GM23338 (cell line): ENCODE data around the gene CYGB. TPM values are rescaled to one million over a fixed set of nuclear protein-coding genes. Genes with fewer than 3 reads are reported as not detected.

Source experiments
- ATAC-seq: fragments of 200-7000 bp; cut with Tn5 transposase; 3 replicates; pipeline ENCODE4 v1.9.1; 2020
- DNase-seq: peaks from one replicate; pipeline ENCODE4 v3.0.0-alpha.2; 2015; ENCODE audit warnings: low spot score
- H2AFZ ChIP-seq: fragments of 200-600 bp; sonication (generic); 2 replicates; pipeline ENCODE4 v1.8.0; 2016; ENCODE audit warnings: antibody characterized with exemption, mild to moderate bottlenecking, moderate library complexity
- H3F3A ChIP-seq: fragments of 200-600 bp; sonication (generic); replicated peaks from 2 replicates; pipeline ENCODE4 v1.8.0; 2017; ENCODE audit warnings: antibody characterized with exemption, mixed run types, low read depth
- H3K27ac ChIP-seq: fragments of 200-600 bp; sonication (generic); 2 replicates; pipeline ENCODE4 v1.6.1; 2016; ENCODE audit warnings: low read depth
- H3K27me3 ChIP-seq: fragments of 200-600 bp; sonication (generic); 2 replicates; pipeline ENCODE4 v1.8.0; 2016; ENCODE audit warnings: mild to moderate bottlenecking, mixed run types, moderate library complexity; ENCODE audit not compliant: insufficient read depth
- H3K36me3 ChIP-seq: fragments of 200-600 bp; sonication (generic); 2 replicates; pipeline ENCODE4 v1.8.0; 2016; ENCODE audit warnings: mild to moderate bottlenecking; ENCODE audit not compliant: insufficient read depth
- H3K4me1 ChIP-seq: fragments of 200-600 bp; sonication (generic); 2 replicates; pipeline ENCODE4 v1.8.0; 2016; ENCODE audit warnings: mild to moderate bottlenecking, moderate library complexity; ENCODE audit not compliant: insufficient read depth
- H3K4me2 ChIP-seq: fragments of 200-600 bp; sonication (generic); 2 replicates; pipeline ENCODE4 v1.7.1; 2017; ENCODE audit warnings: mixed run types
- H3K4me3 ChIP-seq: fragments of 200-600 bp; sonication (generic); 2 replicates; pipeline ENCODE4 v1.6.1; 2016; ENCODE audit warnings: mixed run types
- H3K79me2 ChIP-seq: fragments of 200-600 bp; sonication (generic); replicated peaks from 2 replicates; pipeline ENCODE4 v1.8.0; 2017; ENCODE audit warnings: mild to moderate bottlenecking; ENCODE audit not compliant: insufficient read depth
- H3K9me2 ChIP-seq: fragments of 200-600 bp; sonication (generic); 2 replicates; pipeline ENCODE4 v1.8.0; 2017; ENCODE audit not compliant: insufficient read depth
- H4K20me1 ChIP-seq: fragments of 200-600 bp; sonication (generic); replicated peaks from 2 replicates; pipeline ENCODE4 v1.8.0; 2017; ENCODE audit warnings: mild to moderate bottlenecking; ENCODE audit not compliant: insufficient read depth
- H3K27ac Mint-ChIP-seq: 2 replicates; pipeline ENCODE4 v1.8.0; 2020; ENCODE audit warnings: inconsistent platforms, mild to moderate bottlenecking, moderate library complexity, mixed read lengths
- H3K27me3 Mint-ChIP-seq: 3 replicates; pipeline ENCODE4 v1.8.0; 2022; ENCODE audit warnings: low read depth, mild to moderate bottlenecking, moderate library complexity, mixed read lengths, inconsistent platforms; ENCODE audit not compliant: insufficient read depth, poor library complexity
- H3K36me3 Mint-ChIP-seq: 3 replicates; pipeline ENCODE4 v1.8.0; 2021; ENCODE audit warnings: low read depth, mild to moderate bottlenecking, inconsistent platforms, moderate library complexity, mixed read lengths
- H3K4me1 Mint-ChIP-seq: 3 replicates; pipeline ENCODE4 v1.8.0; 2020; ENCODE audit warnings: mild to moderate bottlenecking, inconsistent platforms, mixed read lengths
- H3K4me3 Mint-ChIP-seq: 3 replicates; pipeline ENCODE4 v1.8.0; 2021; ENCODE audit warnings: moderate library complexity, mild to moderate bottlenecking, inconsistent platforms, mixed read lengths
- H3K9me3 Mint-ChIP-seq: 3 replicates; pipeline ENCODE4 v1.8.0; 2020; ENCODE audit warnings: moderate library complexity, mild to moderate bottlenecking, inconsistent platforms, mixed read lengths
- EZH2 ChIP-seq: fragments of 200-600 bp; sonication (generic); IDR thresholded peaks from one replicate; pipeline ENCODE4 v1.8.0; 2017; ENCODE audit warnings: antibody characterized with exemption, mild to moderate bottlenecking, low read depth; ENCODE audit not compliant: unreplicated experiment
- JUNB ChIP-seq: IDR thresholded peaks from one replicate; pipeline ENCODE4 v1.6.1; 2016; ENCODE audit warnings: antibody characterized with exemption; ENCODE audit not compliant: unreplicated experiment
- POLR2AphosphoS5 ChIP-seq: IDR thresholded peaks from 2 replicates; pipeline ENCODE4 v1.6.1; 2016; ENCODE audit warnings: antibody characterized with exemption, low read depth
- STAT1 ChIP-seq: IDR thresholded peaks from one replicate; pipeline ENCODE4 v1.6.1; 2016; ENCODE audit warnings: antibody characterized with exemption; ENCODE audit not compliant: unreplicated experiment
- ZNF114 ChIP-seq: fragments of 250-450 bp; sonication (Bioruptor Pico); IDR thresholded peaks from 2 replicates; pipeline ENCODE4 v1.5.0; 2020; ENCODE audit warnings: mild to moderate bottlenecking, moderate library complexity
- polyA plus RNA-seq: library from polyadenylated mRNA; unstranded; fragments of >200 nt; fragmentation: Nextera tagmentation; extraction: Ambion mirVana; gene quantifications from 2 replicates; pipeline ENCODE4 v1.2.1, GENCODE V29; 2016
- total RNA-seq: library from RNA; depleted of rRNA; stranded (reverse); fragments of >200 nt; shearing (Covaris generic); gene quantifications from 2 replicates; pipeline ENCODE4 v1.2.3, GENCODE V29; 2014
- TF ChIP-seq, protein P1 (sequence below), 2 experiments: fragments of 200-600 bp in 1 of 2; sonication (generic) in 1 of 2; conservative IDR thresholded peaks; 2 replicates each; pipeline versions ENCODE4 v1.5.1 to v1.6.1; 2016 to 2017; ENCODE audit warnings: antibody characterized with exemption in 2 of 2, low read depth in 2 of 2, mild to moderate bottlenecking in 2 of 2, moderate library complexity in 1 of 2
- TF ChIP-seq, protein P2 (sequence below): fragments of 250-450 bp; sonication (Bioruptor Pico); IDR thresholded peaks from 2 replicates; pipeline ENCODE4 v1.5.0; 2020; ENCODE audit warnings: mild to moderate bottlenecking, moderate library complexity
- TF ChIP-seq, protein P3 (sequence below): IDR thresholded peaks from 2 replicates; pipeline ENCODE4 v1.6.1; 2016; ENCODE audit warnings: antibody characterized with exemption

The CYGB gene
- total and polyA plus RNA-seq, 2 experiments from 2014 or later, result 1.2 to 1.7 TPM

DNA sequence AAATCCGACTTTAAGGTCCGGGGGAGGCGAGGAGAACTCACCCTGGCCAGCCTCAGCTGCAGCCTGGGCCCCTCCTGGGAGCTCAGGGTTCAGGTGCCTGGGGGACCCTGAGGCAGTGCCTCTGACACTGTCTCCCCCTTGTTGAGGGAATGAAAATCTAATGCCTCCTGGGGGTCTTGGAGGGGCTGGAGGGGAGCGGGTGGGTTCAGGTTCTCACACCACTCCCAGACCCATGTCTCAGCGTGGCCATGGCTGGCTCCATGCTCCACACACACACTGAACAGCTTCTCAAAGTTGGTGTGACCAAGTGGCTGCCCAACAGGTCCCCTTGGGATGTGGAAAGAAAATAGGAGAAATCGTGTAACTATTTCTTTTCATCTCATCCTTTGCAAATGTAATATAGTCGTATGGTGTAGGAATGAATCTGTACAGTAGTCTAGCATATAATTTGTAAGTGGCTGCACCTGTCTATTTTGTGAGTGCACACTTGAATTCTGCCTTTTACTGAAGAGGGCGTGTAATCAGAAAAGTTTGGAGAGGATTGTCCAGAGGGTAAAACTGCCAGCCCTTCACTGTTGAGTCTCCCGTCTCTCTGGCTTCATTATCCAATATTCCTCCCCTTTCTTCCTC, 1.5 kb upstream of the CYGB start:
- Mint-ChIP-seq H3K27ac (no peak overlapping the region), H3K36me3 (no peaks in the 10 kb centered on the region), H3K9me3 (no peaks in the 10 kb centered on the region; the same call in 2 of the 3 replicates), H3K4me1 (peaks cover 44% of the 10 kb centered on the region), H3K27me3 (peaks cover 52% of the 10 kb centered on the region), H3K4me3 (peak overlapping the region; percentile 68)
- peak overlapping the region; percentile 90 for H3K4me2 ChIP-seq
- H3F3A ChIP-seq, result 0 out of 2 replicates have a peak, but pooled peaks cover 5% of the 10 kb centered on the region
- H3K4me3 ChIP-seq, result peak overlapping the region; percentile 69; the same call in 1 of the 2 replicates
- H3K27me3 ChIP-seq, result peaks cover 47% of the 10 kb centered on the region
- H2AFZ ChIP-seq, result no peak overlapping the region
- no peaks in the 10 kb centered on the region for H4K20me1 ChIP-seq
- no peaks in the 10 kb centered on the region for H3K36me3 ChIP-seq
- TF ChIP-seq ZNF114 (CRISPR knock-in tag), result no peak
- TF ChIP-seq, protein P1, sequence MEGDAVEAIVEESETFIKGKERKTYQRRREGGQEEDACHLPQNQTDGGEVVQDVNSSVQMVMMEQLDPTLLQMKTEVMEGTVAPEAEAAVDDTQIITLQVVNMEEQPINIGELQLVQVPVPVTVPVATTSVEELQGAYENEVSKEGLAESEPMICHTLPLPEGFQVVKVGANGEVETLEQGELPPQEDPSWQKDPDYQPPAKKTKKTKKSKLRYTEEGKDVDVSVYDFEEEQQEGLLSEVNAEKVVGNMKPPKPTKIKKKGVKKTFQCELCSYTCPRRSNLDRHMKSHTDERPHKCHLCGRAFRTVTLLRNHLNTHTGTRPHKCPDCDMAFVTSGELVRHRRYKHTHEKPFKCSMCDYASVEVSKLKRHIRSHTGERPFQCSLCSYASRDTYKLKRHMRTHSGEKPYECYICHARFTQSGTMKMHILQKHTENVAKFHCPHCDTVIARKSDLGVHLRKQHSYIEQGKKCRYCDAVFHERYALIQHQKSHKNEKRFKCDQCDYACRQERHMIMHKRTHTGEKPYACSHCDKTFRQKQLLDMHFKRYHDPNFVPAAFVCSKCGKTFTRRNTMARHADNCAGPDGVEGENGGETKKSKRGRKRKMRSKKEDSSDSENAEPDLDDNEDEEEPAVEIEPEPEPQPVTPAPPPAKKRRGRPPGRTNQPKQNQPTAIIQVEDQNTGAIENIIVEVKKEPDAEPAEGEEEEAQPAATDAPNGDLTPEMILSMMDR (conservative IDR thresholded peaks at IDR 0.05; ENCODE audit: low read depth in 2 of 2), result no peak
- TF ChIP-seq EZH2, result no peak
- TF ChIP-seq STAT1, result no peak
- TF ChIP-seq, protein P2, sequence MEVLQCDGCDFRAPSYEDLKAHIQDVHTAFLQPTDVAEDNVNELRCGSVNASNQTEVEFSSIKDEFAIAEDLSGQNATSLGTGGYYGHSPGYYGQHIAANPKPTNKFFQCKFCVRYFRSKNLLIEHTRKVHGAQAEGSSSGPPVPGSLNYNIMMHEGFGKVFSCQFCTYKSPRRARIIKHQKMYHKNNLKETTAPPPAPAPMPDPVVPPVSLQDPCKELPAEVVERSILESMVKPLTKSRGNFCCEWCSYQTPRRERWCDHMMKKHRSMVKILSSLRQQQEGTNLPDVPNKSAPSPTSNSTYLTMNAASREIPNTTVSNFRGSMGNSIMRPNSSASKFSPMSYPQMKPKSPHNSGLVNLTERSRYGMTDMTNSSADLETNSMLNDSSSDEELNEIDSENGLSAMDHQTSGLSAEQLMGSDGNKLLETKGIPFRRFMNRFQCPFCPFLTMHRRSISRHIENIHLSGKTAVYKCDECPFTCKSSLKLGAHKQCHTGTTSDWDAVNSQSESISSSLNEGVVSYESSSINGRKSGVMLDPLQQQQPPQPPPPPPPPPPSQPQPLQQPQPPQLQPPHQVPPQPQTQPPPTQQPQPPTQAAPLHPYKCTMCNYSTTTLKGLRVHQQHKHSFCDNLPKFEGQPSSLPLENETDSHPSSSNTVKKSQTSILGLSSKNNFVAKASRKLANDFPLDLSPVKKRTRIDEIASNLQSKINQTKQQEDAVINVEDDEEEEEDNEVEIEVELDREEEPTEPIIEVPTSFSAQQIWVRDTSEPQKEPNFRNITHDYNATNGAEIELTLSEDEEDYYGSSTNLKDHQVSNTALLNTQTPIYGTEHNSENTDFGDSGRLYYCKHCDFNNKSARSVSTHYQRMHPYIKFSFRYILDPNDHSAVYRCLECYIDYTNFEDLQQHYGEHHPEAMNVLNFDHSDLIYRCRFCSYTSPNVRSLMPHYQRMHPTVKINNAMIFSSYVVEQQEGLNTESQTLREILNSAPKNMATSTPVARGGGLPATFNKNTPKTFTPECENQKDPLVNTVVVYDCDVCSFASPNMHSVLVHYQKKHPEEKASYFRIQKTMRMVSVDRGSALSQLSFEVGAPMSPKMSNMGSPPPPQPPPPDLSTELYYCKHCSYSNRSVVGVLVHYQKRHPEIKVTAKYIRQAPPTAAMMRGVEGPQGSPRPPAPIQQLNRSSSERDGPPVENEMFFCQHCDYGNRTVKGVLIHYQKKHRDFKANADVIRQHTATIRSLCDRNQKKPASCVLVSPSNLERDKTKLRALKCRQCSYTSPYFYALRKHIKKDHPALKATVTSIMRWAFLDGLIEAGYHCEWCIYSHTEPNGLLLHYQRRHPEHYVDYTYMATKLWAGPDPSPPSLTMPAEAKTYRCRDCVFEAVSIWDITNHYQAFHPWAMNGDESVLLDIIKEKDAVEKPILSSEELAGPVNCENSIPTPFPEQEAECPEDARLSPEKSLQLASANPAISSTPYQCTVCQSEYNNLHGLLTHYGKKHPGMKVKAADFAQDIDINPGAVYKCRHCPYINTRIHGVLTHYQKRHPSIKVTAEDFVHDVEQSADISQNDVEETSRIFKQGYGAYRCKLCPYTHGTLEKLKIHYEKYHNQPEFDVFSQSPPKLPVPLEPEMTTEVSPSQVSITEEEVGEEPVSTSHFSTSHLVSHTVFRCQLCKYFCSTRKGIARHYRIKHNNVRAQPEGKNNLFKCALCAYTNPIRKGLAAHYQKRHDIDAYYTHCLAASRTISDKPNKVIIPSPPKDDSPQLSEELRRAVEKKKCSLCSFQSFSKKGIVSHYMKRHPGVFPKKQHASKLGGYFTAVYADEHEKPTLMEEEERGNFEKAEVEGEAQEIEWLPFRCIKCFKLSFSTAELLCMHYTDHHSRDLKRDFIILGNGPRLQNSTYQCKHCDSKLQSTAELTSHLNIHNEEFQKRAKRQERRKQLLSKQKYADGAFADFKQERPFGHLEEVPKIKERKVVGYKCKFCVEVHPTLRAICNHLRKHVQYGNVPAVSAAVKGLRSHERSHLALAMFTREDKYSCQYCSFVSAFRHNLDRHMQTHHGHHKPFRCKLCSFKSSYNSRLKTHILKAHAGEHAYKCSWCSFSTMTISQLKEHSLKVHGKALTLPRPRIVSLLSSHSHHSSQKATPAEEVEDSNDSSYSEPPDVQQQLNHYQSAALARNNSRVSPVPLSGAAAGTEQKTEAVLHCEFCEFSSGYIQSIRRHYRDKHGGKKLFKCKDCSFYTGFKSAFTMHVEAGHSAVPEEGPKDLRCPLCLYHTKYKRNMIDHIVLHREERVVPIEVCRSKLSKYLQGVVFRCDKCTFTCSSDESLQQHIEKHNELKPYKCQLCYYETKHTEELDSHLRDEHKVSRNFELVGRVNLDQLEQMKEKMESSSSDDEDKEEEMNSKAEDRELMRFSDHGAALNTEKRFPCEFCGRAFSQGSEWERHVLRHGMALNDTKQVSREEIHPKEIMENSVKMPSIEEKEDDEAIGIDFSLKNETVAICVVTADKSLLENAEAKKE, result no peak
- no peak for TF ChIP-seq POLR2AphosphoS5
- no peak for TF ChIP-seq JUNB
- TF ChIP-seq, protein P3, sequence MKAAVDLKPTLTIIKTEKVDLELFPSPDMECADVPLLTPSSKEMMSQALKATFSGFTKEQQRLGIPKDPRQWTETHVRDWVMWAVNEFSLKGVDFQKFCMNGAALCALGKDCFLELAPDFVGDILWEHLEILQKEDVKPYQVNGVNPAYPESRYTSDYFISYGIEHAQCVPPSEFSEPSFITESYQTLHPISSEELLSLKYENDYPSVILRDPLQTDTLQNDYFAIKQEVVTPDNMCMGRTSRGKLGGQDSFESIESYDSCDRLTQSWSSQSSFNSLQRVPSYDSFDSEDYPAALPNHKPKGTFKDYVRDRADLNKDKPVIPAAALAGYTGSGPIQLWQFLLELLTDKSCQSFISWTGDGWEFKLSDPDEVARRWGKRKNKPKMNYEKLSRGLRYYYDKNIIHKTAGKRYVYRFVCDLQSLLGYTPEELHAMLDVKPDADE, result no peak
- no peak overlapping the region for H3K27ac ChIP-seq
- H3K4me1 ChIP-seq, result peaks cover 14% of the 10 kb centered on the region
- no peaks in the 10 kb centered on the region for H3K79me2 ChIP-seq
- DNase-seq, result no peak
- no peak for ATAC-seq
- no peaks in the 10 kb centered on the region for H3K9me2 ChIP-seq
